Gastrocnemius medialis (tissue), 4 donors: ENCODE measurements around the gene NTRK3. TPM values are rescaled to one million over a fixed set of nuclear protein-coding genes. Genes with fewer than 3 reads are reported as not detected.

Experiments used
- ATAC-seq, 2 donors: fragments of 150-250 bp; one replicate each; pipeline ENCODE4 v1.9.1; 2016
- DNase-seq, 2 donors: peaks; one replicate each; pipeline ENCODE4 v3.0.0-alpha.2; 2019
- H3K27ac ChIP-seq, 4 donors: fragments of 200-600 bp; sonication (generic); 1 replicate in 1 of 4; 2 replicates in 3 of 4; pipeline ENCODE4 v1.5.1; 2016 to 2018; ENCODE audit warnings: mild to moderate bottlenecking in 2 of 4, moderate library complexity in 1 of 4
- H3K27me3 ChIP-seq, 3 donors: fragments of 200-600 bp; sonication (generic) in 2 of 3; 1 replicate in 1 of 3; 2 replicates in 2 of 3; pipeline versions ENCODE4 v1.5.1 to v1.6.0; 2016 to 2019; ENCODE audit warnings: mild to moderate bottlenecking in 1 of 3, moderate library complexity in 1 of 3
- H3K36me3 ChIP-seq, 2 donors: fragments of 200-600 bp; sonication (generic) in 1 of 2; one replicate each; pipeline ENCODE4 v1.5.1; 2017 to 2018
- H3K4me1 ChIP-seq, 2 donors: fragments of 200-600 bp; sonication (generic) in 1 of 2; one replicate each; pipeline ENCODE4 v1.5.1; 2016 to 2017; ENCODE audit warnings: mild to moderate bottlenecking in 2 of 2
- H3K4me3 ChIP-seq, 4 donors: fragments of 200-600 bp; sonication (generic) in 3 of 4; 1 replicate in 1 of 4; 2 replicates in 3 of 4; pipeline ENCODE4 v1.5.1; 2016 to 2019; ENCODE audit warnings: mild to moderate bottlenecking in 2 of 4
- H3K9me3 ChIP-seq, 3 donors: fragments of 200-600 bp; sonication (generic) in 2 of 3; 1 replicate in 1 of 3; 2 replicates in 2 of 3; pipeline ENCODE4 v1.5.1; 2016 to 2019
- POLR2A ChIP-seq, 2 donors: fragments of 450-650 bp; IDR thresholded peaks; one replicate each; pipeline ENCODE4 v1.6.1; 2017; ENCODE audit warnings: antibody characterized with exemption in 2 of 2, mild to moderate bottlenecking in 2 of 2, moderate library complexity in 2 of 2
- in situ Hi-C, 4 donors: fragments of 200-750 bp; cut with MboI; loops; one replicate each; pipeline versions ENCODE4 v1.15.0 to v1.8.0; 2017; ENCODE audit warnings: low sequenced_read_pairs in 4 of 4
- intact Hi-C: fragments of 100-400 bp; cut with DNase I; formaldehyde crosslinking; loops from one replicate; pipeline ENCODE4 v1.15.1; 2023; ENCODE audit warnings: low total_unique reads
- total RNA-seq, 4 donors: library from RNA; depleted of rRNA; stranded (reverse); fragments of >200 nt; gene quantifications; one replicate each; pipeline versions ENCODE4 v1.1.0 to v1.2.3, GENCODE V29; 2016
- TF ChIP-seq, protein P1 (sequence below), 5 experiments: fragments of 450-650 bp in 3 of 5; fragments of 200-600 bp in 2 of 5; sonication (generic) in 2 of 5; IDR thresholded peaks in 4 of 5; conservative IDR thresholded peaks in 1 of 5; 1 replicate in 4 of 5; 2 replicates in 1 of 5; pipeline ENCODE4 v1.5.1; 2016 to 2019; ENCODE audit warnings: antibody characterized with exemption in 5 of 5, mild to moderate bottlenecking in 3 of 5, moderate library complexity in 3 of 5

NTRK3 gene
- total RNA-seq, 4 donors from 2014 or later = 0.61 to 2.7 (median 0.77) TPM

DNA sequence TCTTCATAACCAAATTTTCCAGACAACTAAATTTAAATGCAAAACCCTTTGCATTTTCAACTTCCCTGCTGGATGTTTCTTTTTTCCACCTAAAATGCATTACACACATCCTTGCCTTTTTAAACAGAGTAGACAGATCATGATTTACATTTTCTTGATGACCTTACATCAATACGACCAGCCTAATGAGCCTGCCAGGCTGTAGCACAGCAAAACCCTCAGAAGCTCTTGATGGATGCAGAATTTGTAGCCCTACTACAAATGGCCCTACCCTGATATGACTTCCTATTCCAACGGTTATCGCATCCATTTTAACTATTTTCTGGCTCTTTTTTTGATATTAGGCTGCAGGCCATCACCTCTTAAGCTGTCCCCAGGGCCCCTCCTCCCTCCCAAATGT, 66.3 kb downstream of the NTRK3 start:
- H3K27me3 ChIP-seq = no peaks in the 10 kb centered on the region
- in situ Hi-C loops = no loop called here
- ATAC-seq = no peak
- H3K9me3 ChIP-seq = no peaks in the 10 kb centered on the region
- TF ChIP-seq, protein P1, sequence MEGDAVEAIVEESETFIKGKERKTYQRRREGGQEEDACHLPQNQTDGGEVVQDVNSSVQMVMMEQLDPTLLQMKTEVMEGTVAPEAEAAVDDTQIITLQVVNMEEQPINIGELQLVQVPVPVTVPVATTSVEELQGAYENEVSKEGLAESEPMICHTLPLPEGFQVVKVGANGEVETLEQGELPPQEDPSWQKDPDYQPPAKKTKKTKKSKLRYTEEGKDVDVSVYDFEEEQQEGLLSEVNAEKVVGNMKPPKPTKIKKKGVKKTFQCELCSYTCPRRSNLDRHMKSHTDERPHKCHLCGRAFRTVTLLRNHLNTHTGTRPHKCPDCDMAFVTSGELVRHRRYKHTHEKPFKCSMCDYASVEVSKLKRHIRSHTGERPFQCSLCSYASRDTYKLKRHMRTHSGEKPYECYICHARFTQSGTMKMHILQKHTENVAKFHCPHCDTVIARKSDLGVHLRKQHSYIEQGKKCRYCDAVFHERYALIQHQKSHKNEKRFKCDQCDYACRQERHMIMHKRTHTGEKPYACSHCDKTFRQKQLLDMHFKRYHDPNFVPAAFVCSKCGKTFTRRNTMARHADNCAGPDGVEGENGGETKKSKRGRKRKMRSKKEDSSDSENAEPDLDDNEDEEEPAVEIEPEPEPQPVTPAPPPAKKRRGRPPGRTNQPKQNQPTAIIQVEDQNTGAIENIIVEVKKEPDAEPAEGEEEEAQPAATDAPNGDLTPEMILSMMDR (IDR thresholded peaks at IDR 0.05 in 4 of 5, conservative IDR thresholded peaks at IDR 0.05 in 1 of 5) = no peak
- TF ChIP-seq POLR2A (IDR thresholded peaks at IDR 0.05) = no peak
- H3K27ac ChIP-seq = no peak overlapping the region
- DNase-seq = no peak
- no peaks in the 10 kb centered on the region for H3K4me1 ChIP-seq
- no peak overlapping the region for H3K4me3 ChIP-seq
- no peaks in the 10 kb centered on the region for H3K36me3 ChIP-seq
- intact Hi-C loops = no loop called here

DNA sequence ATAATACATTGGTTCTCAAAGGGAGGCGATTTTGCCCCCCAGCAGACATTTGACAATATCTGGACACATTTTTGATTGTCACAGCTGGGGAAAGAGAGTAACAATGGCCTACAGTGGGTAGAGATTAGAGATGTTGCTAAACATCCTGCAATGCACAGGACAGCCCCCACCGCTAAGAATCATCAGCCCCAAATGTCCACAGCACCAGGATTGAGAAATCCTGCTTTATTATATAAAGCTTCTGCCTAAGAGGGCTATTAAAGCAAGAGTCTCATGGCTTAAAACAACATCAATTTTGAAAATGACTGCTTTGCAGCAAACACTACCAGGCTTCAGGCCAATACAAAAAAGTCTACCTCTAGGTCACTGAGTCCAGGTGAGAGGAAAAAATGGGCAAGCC, 68.2 kb downstream of the NTRK3 start:
- in situ Hi-C loops = no loop called here
- no peak for TF ChIP-seq POLR2A (IDR thresholded peaks at IDR 0.05)
- TF ChIP-seq, protein P1 (IDR thresholded peaks at IDR 0.05 in 4 of 5, conservative IDR thresholded peaks at IDR 0.05 in 1 of 5) = no peak
- Histone ChIP-seq H3K4me3 (no peak overlapping the region), H3K27me3 (peaks cover 0 to 3% (median 0%) of the 10 kb centered on the region in 3 donors), H3K9me3 (no peaks in the 10 kb centered on the region), H3K36me3 (no peaks in the 10 kb centered on the region), H3K4me1 (no peaks in the 10 kb centered on the region), H3K27ac (no peak overlapping the region)
- no peak for ATAC-seq
- intact Hi-C loops = no loop called here
- no peak for DNase-seq

GRCh38 chr15:88187195-88187594, 69.3 kb downstream of the NTRK3 start:
- in situ Hi-C loops = no loop called here

DNA sequence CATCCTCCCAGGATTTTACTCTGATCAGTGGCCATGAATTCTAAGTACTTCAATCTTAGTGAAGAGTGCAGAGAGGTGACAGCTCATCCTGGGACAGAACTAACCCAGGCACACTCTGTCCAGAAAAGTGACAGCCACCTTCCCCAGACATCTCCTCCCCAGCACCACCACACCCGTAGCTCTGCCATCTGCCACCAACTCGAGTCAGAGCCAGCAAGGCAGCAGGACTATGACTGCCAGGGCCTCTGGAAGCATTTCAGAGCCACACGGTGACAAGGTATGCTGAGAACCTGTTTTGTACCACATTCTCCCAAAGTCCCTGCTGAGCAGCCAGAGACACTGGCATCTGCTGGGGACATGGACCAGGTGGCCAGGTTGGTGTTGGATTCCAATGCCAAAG, 71.0 kb downstream of the NTRK3 start:
- Histone ChIP-seq H3K4me3 (no peak overlapping the region), H3K4me1 (no peaks in the 10 kb centered on the region), H3K36me3 (no peaks in the 10 kb centered on the region), H3K27me3 (peaks cover 0 to 5% (median 0%) of the 10 kb centered on the region in 3 donors), H3K9me3 (no peaks in the 10 kb centered on the region), H3K27ac (no peak overlapping the region)
- no peak for DNase-seq
- TF ChIP-seq, protein P1 (IDR thresholded peaks at IDR 0.05 in 4 of 5, conservative IDR thresholded peaks at IDR 0.05 in 1 of 5) = no peak
- no peak for TF ChIP-seq POLR2A (IDR thresholded peaks at IDR 0.05)
- intact Hi-C loops = no loop called here
- in situ Hi-C loops = no loop called here
- ATAC-seq = no peak

More at GRCh38 chr15:88187195-88187594, 69.3 kb downstream of the NTRK3 start:
- DNase-seq (no peak), ATAC-seq (no peak)
- intact Hi-C loops = no loop called here
- Histone ChIP-seq H3K9me3 (no peaks in the 10 kb centered on the region), H3K27ac (no peak overlapping the region), H3K27me3 (peaks cover 0 to 5% (median 0%) of the 10 kb centered on the region in 3 donors), H3K36me3 (no peaks in the 10 kb centered on the region), H3K4me1 (no peaks in the 10 kb centered on the region), H3K4me3 (no peak overlapping the region)
- TF ChIP-seq, protein P1 (IDR thresholded peaks at IDR 0.05 in 4 of 5, conservative IDR thresholded peaks at IDR 0.05 in 1 of 5) = no peak
- TF ChIP-seq POLR2A (IDR thresholded peaks at IDR 0.05) = no peak

GRCh38 chr15:88181613-88182012, 74.9 kb downstream of the NTRK3 start:
- TF ChIP-seq, protein P1 (IDR thresholded peaks at IDR 0.05 in 4 of 5, conservative IDR thresholded peaks at IDR 0.05 in 1 of 5) = no peak
- no peak for TF ChIP-seq POLR2A (IDR thresholded peaks at IDR 0.05)
- H3K4me1 ChIP-seq = no peaks in the 10 kb centered on the region
- peaks cover 0 to 5% (median 0%) of the 10 kb centered on the region in 3 donors for H3K27me3 ChIP-seq
- intact Hi-C loops (no loop called here), in situ Hi-C loops (no loop called here)
- H3K36me3 ChIP-seq = no peaks in the 10 kb centered on the region
- H3K27ac ChIP-seq = no peak overlapping the region
- DNase-seq = no peak
- ATAC-seq = no peak
- H3K4me3 ChIP-seq = no peak overlapping the region
- H3K9me3 ChIP-seq = no peaks in the 10 kb centered on the region
